CD4-positive, alpha-beta T cell treated with Interleukin-15 for 4 hours (primary cell): ENCODE data around the gene G2E3.
A peak's percentile ranks its signal among the peaks of the same experiment; 100 is the strongest.
"Not testable (repeated sequence)": the region's sequence is repeated elsewhere in the genome, so short reads cannot be mapped to it uniquely, and the experiment has no call there.

Experiments
- DNase-seq: peaks from one replicate; pipeline ENCODE4 v3.0.0-alpha.2; 2020; ENCODE audit warnings: low spot score

The G2E3 gene

DNA sequence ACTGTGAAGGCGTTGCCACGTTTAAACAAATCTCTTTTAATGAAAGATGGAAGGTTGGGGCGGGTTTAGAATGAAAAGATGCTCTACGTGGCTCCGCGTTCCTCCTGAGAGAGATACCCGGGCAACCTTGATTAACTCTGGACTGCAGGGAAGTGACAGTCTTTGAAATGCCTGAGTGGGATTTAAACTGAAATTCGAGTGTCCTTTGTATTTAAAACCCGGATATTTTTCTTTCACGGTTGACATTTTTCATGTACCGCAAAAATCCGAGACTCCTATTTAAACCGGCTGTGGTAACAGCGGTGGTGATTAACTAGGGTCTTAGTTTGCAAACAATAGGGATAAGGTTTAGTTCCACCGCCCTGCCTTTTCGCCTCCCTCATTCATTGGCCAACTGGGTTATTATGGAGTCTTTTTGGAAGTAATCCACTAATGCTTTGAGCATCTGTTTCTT is 707 bp downstream of the G2E3 start:
- DNase-seq, result peak; percentile 6

DNA sequence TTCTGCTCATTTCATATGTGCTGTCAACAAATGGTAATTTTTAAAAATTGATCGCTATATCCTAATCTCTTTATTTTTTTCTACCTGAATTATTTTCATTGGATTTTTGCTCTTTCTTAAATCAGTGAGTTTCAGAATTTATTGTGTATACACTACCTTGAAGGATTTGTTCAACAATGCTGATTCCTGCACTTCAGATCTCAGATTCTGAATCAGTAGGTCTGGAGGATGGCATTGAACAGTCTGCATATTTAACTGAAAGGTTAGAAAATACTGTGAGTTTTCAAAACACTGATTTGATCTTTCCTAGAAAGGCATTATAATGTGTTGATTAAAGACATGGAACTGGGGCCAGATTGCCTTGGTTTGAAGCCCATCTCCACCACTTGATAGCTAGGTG is 1.6 kb downstream of the G2E3 start:
- no peak for DNase-seq

DNA sequence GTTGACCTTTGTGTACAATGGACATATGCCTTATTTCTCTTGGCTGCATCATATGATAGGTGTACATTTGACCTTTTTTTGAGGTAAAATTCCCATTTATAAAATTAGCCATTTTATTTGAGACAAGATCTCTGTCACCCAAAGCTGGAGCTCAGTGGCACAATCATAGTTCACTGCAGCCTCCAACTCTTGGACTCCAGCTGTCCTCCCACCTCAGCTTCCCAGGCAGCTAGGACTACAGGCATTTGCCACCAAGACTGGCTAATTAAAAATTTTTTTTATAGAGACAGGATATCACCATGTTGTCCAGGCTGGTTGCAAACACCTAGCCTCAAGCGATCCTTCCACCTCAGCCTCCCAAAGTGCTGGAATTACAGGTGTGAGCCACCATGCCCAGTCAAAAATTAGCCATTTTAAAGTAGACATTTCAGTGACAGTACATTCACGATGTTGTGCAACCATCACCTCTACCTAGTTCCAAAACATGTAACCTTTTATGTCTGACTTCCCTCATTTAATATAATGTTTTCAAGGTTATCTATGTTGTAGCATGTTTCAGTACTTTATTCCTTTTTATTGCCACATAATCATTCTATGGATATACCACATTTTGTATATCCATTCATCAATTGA is 5.4 kb downstream of the G2E3 start:
- no peak for DNase-seq

DNA sequence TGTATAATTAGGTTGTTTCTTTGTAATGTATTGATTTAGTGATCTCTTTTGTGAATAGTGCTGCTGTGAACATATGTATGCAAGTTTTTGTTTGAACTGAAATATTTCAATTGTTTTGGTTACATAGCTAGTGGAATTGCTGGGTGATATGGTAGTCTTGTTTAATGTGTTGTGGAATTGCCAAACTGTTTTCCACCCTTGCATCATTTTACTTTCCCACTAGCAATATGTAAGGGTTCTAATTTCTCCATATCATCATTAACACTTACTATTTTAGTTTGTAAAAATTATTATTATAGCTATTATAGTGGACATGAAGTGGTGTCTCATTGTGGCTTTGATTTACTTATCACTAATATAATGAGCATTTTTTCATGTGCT is 5.9 kb downstream of the G2E3 start:
- no peak for DNase-seq

DNA sequence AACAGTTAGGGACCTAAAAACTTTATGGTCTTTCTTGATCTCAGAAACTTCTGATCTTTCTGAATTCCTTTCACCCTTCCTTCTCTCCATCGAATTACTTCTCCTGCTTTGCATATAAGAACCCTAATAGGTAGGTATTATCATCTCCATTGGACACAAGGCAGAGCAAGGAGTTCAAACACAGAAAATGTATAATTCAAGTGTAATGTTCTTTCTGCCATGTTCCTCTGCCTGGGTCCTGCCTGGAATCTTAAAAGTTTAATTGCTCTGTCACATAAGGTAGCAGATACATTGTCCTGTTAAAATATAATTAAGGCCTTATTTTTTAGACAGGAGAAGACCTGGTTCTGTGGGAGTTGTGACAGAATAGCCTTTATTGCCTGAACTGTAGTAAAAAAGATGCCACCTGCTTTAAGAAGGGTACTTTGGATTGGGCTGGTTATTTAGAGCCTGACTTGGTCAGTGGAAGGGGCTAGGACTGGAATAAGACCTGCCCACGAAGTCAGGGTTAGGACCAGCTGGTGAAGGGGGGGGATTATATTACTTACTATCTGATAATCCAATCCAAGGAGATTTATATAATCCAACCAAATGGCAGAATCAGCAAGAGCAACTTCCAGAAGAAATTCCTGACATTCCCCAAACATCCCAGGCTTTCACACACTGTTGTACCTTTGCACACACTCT is 10.4 kb downstream of the G2E3 start:
- DNase-seq, result no peak

DNA sequence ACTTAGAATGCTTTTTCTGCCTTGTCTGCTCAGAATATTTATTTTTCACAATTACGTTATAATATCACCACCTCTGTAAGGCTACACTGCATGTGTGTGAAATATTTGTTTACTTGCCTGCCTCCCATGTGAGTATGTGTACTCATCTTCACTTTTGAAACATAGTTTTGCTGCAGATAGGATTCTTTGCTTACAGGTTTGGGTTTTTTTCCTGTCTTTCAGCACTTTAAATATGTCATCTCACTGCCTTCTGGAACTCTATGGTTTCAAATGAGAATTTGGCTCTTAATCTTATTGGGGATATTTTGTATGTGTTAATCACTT is 10.9 kb downstream of the G2E3 start:
- no peak for DNase-seq

DNA sequence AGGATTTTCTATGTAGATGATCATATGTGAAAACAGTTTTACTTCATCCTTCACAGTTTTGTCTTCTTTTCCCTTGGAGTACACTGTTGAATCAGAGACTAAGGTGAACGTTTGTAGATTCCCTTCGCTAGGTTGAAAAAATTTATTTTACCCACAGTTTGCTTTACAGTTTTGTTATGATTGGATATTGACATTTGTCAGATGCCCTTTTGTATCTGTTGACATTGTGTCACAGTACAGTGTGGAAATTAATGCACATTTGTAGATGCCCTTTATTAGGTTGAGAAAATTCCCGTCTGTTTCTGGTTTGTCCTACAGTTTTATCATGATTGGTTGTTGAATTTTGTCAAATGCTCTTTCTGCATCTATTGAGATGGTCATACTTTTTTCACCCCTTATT is 13.3 kb downstream of the G2E3 start:
- no peak for DNase-seq

DNA sequence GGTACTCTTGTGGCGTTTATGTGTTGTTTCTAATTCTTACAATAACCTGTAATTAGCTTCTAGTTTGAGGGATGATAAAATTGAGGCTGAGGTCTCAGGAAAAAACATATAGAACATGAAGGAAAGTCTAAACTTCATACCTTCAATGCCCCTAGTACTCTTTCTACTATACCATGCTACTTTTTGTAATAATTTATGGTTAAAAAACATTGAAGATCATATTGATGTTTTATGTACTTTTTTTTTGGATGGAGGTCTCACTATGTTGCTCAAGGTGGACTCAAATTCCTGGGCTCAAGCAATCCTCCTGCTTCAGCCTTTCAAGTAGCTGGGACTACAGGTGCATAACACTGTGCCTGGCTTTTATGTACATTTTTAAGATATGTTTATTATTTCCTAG is 13.8 kb downstream of the G2E3 start:
- DNase-seq, result no peak

DNA sequence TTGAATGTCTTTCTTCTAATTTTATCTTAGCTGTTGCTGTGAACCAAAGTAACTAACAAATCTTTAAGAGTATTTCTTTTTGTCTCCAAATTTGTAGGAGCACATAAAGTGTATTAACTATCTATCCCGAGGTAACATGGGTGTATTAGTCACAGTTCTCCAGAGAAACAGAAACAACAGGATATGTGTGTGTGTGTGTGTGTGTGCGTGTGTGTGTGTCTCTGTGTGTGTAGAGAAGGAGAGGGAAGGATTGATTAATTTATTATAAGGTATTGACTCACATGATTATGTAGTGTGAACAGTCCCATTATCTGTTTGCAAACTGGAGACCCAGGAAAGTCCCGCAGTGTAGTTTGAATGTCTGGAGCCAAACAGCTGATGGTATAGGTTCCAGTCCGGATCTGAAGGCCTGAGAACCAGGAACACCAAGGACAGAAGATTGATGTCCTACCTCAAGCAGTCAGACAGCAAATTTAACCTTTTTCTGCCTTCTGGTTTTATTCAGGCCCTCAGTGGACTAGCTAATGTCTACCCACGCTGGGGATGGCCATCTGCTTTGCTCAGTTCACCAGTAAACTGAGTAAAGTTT is 14.4 kb downstream of the G2E3 start:
- no peak for DNase-seq

DNA sequence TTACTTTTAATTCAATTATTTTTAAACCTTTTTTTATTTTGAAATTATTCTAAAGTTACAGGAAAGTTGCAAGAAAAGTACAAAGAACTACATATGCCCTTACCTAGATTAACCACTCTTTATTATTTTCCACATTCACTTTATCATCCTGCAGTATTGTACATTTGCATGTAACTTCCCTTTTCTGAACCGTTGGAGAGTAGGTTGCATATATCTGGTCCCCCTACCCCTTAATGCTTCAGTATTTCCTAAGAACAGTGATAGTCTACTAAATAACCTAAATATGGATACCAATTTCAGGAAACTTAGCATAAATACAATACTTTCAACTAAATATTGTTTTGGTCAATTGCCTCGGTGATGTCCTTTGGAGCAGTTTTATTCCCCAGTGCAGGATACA is 15.0 kb downstream of the G2E3 start:
- no peak for DNase-seq

DNA sequence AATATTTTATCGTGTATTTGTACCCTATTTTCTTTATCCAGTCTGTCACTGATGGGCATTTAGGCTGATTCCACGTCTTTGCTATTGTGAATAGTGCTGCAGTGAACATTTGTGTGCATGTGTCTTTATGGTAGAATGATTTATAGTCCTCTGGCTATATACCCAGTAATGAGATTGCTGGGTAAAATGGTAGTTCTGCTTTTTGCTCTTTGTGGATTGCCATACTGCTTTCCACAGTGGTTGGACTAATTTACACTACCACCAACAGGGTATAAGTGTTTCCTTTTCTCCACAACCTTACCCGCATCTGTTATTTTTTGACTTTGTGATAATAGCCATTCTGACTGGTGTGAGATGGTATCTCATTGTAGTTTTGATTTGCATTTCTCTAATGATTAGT is 15.8 kb downstream of the G2E3 start:
- DNase-seq, result not testable (repeated sequence)

DNA sequence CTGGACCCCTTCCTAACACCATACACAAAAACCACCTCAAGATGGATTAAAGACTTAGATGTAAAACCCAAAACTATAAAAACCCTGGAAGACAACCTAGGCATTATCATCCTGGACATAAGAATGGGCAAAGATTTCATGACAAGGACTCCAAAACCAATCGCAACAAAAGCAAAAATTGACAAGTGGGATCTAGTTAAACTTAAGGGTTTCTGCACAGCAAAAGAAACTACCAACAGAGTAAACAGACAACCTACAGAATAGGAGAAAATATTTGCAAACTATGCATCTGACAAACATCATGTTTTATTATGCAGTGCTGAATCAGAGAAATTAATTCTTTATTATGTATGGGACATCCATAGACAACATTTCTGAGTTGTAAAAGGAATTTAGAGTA is 17.4 kb downstream of the G2E3 start:
- DNase-seq, result not testable (repeated sequence)

DNA sequence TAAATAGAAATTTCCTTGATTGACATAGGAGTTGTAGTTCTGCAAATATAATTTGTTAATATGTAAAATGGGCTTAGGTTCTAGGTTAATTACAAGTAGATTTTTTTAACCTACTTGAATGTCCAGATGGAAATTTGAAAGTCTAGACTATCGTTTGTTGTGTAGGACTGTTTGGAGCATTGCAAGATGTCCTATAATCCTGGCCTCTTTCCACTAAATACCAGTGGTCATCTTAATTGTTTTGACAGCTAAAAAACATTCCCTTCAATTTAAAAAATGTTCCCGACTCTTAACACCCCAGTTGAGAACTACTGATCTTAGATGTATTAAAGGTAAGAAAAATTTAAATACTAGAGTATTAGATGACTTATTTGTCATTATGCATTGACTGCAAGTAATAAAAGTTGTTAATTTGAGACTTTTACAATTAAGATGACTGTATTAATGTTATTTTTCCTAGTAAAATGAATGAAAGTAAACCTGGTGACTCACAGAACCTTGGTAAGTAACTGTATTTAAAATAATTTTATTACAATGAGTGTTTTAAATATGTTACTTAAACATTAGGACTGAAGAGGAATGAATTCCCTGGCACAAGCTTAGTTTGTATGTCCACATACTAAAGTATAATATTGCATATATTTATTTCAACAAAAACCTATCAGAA is 21.8 kb downstream of the G2E3 start:
- no peak for DNase-seq

DNA sequence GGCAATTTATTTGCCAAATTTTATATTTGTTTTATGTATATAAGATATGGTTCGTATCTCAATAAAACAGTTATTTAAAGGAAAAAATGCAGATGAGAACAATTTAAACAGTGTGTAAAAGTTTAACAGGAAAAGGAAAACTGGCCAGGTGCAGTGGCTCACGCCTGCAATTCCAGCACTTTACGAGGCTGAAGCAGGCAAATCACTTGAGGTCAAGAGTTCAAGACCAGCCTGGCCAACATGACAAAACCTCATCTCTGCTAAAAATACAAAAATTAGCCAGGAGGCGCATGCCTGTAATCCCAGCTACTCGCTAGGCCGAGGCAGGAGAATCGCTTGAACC is 22.3 kb downstream of the G2E3 start:
- no peak for DNase-seq

DNA sequence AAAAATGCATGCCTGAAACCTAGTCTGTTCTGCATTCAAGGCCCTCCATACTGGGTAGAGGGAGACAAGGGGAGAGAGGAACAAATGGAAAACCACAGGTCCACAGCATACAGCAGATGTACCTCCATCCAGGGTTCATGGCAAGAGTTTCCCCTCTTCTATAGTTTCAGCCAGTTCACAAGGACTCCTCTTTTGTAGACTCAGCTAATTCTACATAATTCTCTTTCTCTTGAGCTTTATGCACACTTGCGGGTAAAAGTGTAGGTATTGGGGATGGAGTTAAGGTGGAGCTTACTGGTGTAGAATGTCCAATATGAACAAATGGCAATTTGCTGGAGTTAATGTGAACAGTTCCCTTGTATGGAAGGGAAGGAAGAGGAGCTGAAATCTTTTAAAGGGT is 23.4 kb downstream of the G2E3 start:
- DNase-seq, result no peak

DNA sequence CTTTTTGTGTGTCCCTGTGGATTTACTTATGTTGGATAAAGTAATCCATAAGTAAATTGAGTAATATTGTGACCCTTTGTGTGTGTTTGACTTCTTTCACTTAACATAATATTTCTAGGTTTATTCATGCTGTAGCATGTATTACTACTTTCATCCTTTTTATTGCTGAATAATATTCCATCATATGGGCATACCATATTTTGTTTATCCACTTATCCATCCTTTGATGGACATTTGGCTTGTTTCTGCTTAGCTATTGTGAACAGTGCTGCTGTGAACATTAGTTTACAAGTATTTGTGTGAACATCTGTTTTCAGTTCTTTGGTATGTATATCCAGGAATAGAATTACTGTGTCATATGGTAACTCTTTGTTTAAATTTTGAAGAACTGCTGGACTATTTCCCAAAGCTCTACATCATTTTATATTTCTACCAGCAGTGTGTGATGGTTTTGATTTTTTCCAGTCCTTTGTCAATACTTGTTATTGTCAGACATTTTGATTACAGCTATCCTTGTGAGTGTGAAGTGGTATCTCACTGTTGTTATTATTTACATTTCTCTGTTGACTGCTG is 25.2 kb downstream of the G2E3 start:
- DNase-seq, result no peak

DNA sequence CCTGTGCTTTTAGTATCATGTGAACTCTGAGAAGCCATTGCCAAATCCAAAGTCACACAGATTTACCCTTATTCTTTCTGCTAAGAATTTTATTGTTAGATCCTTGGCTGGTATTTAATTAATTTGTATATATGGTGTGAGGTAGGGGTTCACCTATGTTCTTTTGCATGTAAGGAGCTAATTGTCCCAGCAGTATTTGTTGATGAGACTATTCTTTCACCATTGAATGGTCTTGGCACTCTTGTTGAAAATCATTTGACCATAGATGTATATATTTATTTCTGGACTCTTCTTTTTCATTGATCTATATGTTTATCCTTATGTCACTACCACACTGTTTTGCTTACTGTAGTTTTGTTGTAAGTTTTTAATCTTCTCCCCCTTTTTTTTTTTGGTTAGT is 26.2 kb downstream of the G2E3 start:
- no peak for DNase-seq

DNA sequence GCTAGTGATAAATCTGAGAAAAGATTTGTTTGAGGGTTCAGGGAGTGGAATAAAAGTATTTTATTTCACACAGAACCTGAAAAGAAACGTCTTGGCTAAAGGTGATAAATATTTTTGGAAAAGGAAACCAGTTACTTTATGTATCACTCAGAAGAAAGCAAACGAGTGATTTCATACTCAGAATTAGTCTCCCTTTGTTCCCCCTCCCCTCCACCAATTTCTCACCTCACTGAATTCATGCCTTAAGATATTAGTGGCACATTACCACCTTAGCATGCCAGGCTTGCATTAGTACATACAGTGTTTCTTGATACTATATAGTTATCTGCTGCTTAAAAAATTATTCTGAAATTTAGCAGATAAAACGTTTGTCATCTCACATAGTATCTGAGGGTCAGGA is 28.2 kb downstream of the G2E3 start:
- no peak for DNase-seq

DNA sequence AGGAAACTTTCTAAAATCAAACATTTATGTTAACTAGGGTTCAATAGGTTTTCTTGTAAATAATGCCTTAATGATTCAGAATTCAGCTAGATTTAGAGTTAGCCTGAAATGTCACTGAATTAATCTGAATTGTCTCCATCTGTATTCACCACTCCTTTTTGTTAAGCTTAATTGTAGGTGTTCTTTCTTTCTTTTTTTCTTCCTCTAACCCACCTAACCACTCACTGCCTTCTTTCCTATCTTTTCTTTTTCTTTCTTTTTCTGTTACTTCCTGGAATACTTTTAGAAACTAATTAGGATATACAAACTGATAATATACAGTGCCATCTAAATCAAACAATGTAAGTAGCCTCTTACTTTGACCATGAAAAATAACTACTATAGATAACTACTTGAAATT is 29.9 kb downstream of the G2E3 start:
- DNase-seq, result no peak

DNA sequence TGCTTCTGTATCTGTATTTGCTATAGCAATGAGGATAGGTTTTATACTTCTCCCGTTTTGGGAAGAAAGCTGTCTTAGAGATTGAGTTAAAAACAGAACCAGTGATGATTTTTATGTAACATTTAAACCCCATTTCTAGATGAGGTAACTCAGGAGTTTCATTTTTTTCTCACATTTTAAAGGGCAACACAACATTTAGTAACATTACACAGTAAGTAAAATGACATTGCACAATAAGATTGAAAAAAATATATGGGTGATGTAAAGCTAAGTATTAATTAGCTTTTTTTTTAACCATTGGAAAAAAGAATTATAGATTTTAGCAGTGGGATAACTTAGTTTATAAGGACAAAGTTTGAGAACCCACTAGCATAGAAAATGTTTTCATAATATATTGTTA is 38.0 kb downstream of the G2E3 start:
- no peak for DNase-seq

DNA sequence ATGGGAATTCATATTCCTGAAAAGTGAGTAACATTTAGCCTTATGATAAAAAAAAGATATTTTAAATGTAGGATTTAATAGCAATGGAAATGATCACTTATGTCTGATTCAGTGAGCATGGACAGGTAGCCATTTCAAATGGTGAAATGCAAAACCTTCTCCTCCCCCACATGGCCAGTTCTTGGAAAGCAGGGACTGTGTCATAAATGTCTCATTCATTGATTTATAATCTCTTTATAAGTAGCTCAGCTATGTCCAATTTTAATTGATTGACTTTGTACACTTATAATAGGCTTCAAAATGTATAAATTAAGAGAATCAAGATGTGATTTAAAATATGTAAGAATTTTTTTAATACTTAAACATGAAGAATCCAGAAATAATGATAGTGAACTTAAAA is 38.5 kb downstream of the G2E3 start:
- no peak for DNase-seq

DNA sequence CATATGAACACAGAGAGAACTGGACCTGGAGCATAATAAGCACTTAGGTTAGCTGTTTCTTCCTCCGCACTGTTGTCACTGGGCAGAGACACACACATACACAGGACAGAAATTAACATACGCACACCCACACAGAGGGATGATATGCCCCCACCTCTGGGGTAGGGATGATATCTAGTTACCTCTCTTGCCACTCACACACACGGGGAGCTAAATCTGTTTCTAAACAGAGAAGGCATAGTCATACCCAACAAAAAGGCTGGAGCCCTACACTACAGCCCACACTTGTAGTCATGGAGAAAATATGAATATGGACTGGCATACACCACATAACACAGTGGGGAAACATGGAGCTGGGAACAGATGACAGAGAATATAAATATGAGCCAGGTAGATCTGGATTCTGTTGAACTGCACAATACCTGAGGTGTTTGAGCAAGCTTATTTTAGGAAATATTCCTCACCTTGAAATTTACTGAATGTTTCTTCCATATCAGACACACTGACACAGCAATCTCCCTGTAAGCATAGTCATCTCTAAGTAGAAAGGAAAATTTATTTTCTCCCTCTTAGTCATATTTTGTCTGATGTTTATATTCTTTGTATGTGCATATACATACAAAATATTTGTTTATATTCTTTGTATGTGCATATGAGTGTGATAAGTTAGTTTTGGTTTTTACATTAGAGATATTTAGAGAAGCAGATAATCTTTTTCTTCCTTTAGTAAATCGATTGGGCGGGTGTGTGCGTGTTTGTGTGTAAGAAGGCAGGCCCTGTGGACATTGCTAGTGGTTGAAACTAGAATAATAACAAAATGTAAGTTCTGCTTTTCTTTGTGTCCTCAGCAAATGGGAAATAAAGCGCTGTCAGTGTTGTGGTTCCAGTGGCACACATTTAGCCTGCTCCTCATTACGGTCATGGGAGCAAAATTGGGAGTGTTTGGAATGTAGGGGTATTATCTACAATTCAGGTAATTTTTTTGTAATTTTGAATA is 42.3 kb downstream of the G2E3 start:
- no peak for DNase-seq
